ENCODE results near the gene FCHSD2.

Gene FCHSD2

GRCh38 chr11:73059915-73060314, 82.2 kb downstream of the FCHSD2 start:
- TF ChIP-seq EZH2 (IDR thresholded peaks at IDR 0.05; ENCODE audit: borderline replicate concordance, low read depth, low read length, severe bottlenecking) (no peak), CTCF (IDR thresholded peaks at IDR 0.05; ENCODE audit: borderline replicate concordance, extremely low read depth, low read length, poor library complexity, severe bottlenecking) (no peak)
- no peaks in the 10 kb centered on the region for H3K9me3 ChIP-seq (ENCODE audit: insufficient read depth, low read length, severe bottlenecking)
- no peak overlapping the region for H3K4me3 ChIP-seq (ENCODE audit: low read depth in 1 of 2, low read length in 2 of 2)
- H2AFZ ChIP-seq (ENCODE audit: low read depth, low read length): no peak overlapping the region
- ATAC-seq (ENCODE audit: insufficient read depth, low read depth): no peak
- H3K27me3 ChIP-seq (ENCODE audit: insufficient read depth, low read length, poor library complexity): no peaks in the 10 kb centered on the region
- no peak overlapping the region for H3K4me2 ChIP-seq (ENCODE audit: insufficient read depth, low read length)
- peaks cover 27% of the 10 kb centered on the region for H3K79me2 ChIP-seq (ENCODE audit: insufficient read depth, low read length)
- H4K20me1 ChIP-seq (ENCODE audit: insufficient read depth, low read length): peaks cover 3% of the 10 kb centered on the region; the same call in 1 of the 2 replicates
- peaks cover 9% of the 10 kb centered on the region; the same call in 1 of the 2 replicates for H3K36me3 ChIP-seq (ENCODE audit: insufficient read depth, low read length)
- H3K9ac ChIP-seq (ENCODE audit: low read depth, low read length): no peak overlapping the region
- H3K4me1 ChIP-seq (ENCODE audit: insufficient read depth, low read length): no peaks in the 10 kb centered on the region
- no peak overlapping the region for H3K27ac ChIP-seq (ENCODE audit: low read length)
- DNase-seq: no peak

GRCh38 chr11:73058989-73059674, 83.0 kb downstream of the FCHSD2 start:
- Histone ChIP-seq H3K9ac (ENCODE audit: low read depth, low read length) (no peak overlapping the region), H3K4me2 (ENCODE audit: insufficient read depth, low read length) (no peak overlapping the region), H3K79me2 (ENCODE audit: insufficient read depth, low read length) (peaks cover 29% of the 10 kb centered on the region), H3K27ac (ENCODE audit: low read length) (no peak overlapping the region), H3K27me3 (ENCODE audit: insufficient read depth, low read length, poor library complexity) (no peaks in the 10 kb centered on the region), H3K4me1 (ENCODE audit: insufficient read depth, low read length) (no peaks in the 10 kb centered on the region), H3K4me3 (ENCODE audit: low read depth in 1 of 2, low read length in 2 of 2) (no peak overlapping the region), H4K20me1 (ENCODE audit: insufficient read depth, low read length) (peaks cover 3% of the 10 kb centered on the region; the same call in 1 of the 2 replicates), H2AFZ (ENCODE audit: low read depth, low read length) (no peak overlapping the region), H3K36me3 (ENCODE audit: insufficient read depth, low read length) (peaks cover 9% of the 10 kb centered on the region; the same call in 1 of the 2 replicates), H3K9me3 (ENCODE audit: insufficient read depth, low read length, severe bottlenecking) (no peaks in the 10 kb centered on the region)
- no peak for TF ChIP-seq EZH2 (IDR thresholded peaks at IDR 0.05; ENCODE audit: borderline replicate concordance, low read depth, low read length, severe bottlenecking)
- no peak for TF ChIP-seq CTCF (IDR thresholded peaks at IDR 0.05; ENCODE audit: borderline replicate concordance, extremely low read depth, low read length, poor library complexity, severe bottlenecking)
- no peak for ATAC-seq (ENCODE audit: insufficient read depth, low read depth)
- no peak for DNase-seq

GRCh38 chr11:73055655-73056354, 86.3 kb downstream of the FCHSD2 start:
- H3K4me2 ChIP-seq (ENCODE audit: insufficient read depth, low read length): no peak overlapping the region
- no peak overlapping the region for H2AFZ ChIP-seq (ENCODE audit: low read depth, low read length)
- no peak overlapping the region for H3K4me3 ChIP-seq (ENCODE audit: low read depth in 1 of 2, low read length in 2 of 2)
- H3K27ac ChIP-seq (ENCODE audit: low read length): no peak overlapping the region
- no peak overlapping the region for H3K9ac ChIP-seq (ENCODE audit: low read depth, low read length)
- ATAC-seq (ENCODE audit: insufficient read depth, low read depth) (no peak), DNase-seq (no peak)
- 0 out of 2 replicates have a peak, but pooled peaks cover under 1% of the 10 kb centered on the region for H3K36me3 ChIP-seq (ENCODE audit: insufficient read depth, low read length)
- no peaks in the 10 kb centered on the region; the same call in 1 of the 2 replicates for H4K20me1 ChIP-seq (ENCODE audit: insufficient read depth, low read length)
- TF ChIP-seq CTCF (IDR thresholded peaks at IDR 0.05; ENCODE audit: borderline replicate concordance, extremely low read depth, low read length, poor library complexity, severe bottlenecking) (no peak), EZH2 (IDR thresholded peaks at IDR 0.05; ENCODE audit: borderline replicate concordance, low read depth, low read length, severe bottlenecking) (no peak)
- H3K27me3 ChIP-seq (ENCODE audit: insufficient read depth, low read length, poor library complexity): no peaks in the 10 kb centered on the region
- H3K9me3 ChIP-seq (ENCODE audit: insufficient read depth, low read length, severe bottlenecking): no peaks in the 10 kb centered on the region
- H3K79me2 ChIP-seq (ENCODE audit: insufficient read depth, low read length): peaks cover 24% of the 10 kb centered on the region
- no peaks in the 10 kb centered on the region for H3K4me1 ChIP-seq (ENCODE audit: insufficient read depth, low read length)

Measured in DND-41 (cell line).